Activated CD8-positive, alpha-beta memory T cell treated with anti-CD3 and anti-CD28 coated beads, Interleukin-2, amount 50 U/mL, for 48 hours (primary cell): ENCODE measurements around the gene BIN1.

Experiments used
- DNase-seq: peaks from one replicate; pipeline ENCODE4 v3.0.0-alpha.2; 2020

The BIN1 gene

GRCh38 chr2:127014224-127014623 is 92.7 kb downstream of the BIN1 start:
- no peak for DNase-seq

GRCh38 chr2:127012868-127013267 is 94.1 kb downstream of the BIN1 start:
- DNase-seq = no peak

- DNase-seq = no peak
Measured at GRCh38 chr2:127012215-127012614, 94.7 kb downstream of the BIN1 start.

- no peak for DNase-seq
Measured at GRCh38 chr2:127011796-127012195, 95.2 kb downstream of the BIN1 start.

GRCh38 chr2:127011231-127011661 is 95.7 kb downstream of the BIN1 start:
- DNase-seq = no peak

- no peak for DNase-seq
Measured at GRCh38 chr2:127008265-127009015, 98.5 kb downstream of the BIN1 start.

GRCh38 chr2:127007652-127008051 is 99.3 kb downstream of the BIN1 start:
- DNase-seq = no peak

- DNase-seq = no peak
Measured at GRCh38 chr2:127006962-127007361, 100.0 kb downstream of the BIN1 start.

GRCh38 chr2:127004893-127005600 is 101.9 kb downstream of the BIN1 start:
- DNase-seq = no peak

GRCh38 chr2:127003070-127003800 is 103.7 kb downstream of the BIN1 start:
- DNase-seq = no peak

GRCh38 chr2:127001751-127002150 is 105.2 kb downstream of the BIN1 start:
- no peak for DNase-seq

- no peak for DNase-seq
Measured at GRCh38 chr2:127000937-127001336, 106.0 kb downstream of the BIN1 start.

GRCh38 chr2:127000194-127000593 is 106.8 kb downstream of the BIN1 start:
- DNase-seq = no peak

GRCh38 chr2:126999106-126999756 is 107.7 kb downstream of the BIN1 start:
- no peak for DNase-seq

GRCh38 chr2:126998486-126998885 is 108.5 kb downstream of the BIN1 start:
- DNase-seq = no peak
